HEK293T (cell line): Measurements from ENCODE around the gene GP9.

Source experiments
- ARNT ChIP-seq: fragments of 450-650 bp; IDR thresholded peaks from 2 replicates; pipeline ENCODE4 v1.6.1; 2017; ENCODE audit warnings: mild to moderate bottlenecking
- FOXA1 ChIP-seq: fragments of 450-650 bp; IDR thresholded peaks from 2 replicates; pipeline ENCODE4 v1.6.1; 2016; ENCODE audit warnings: mild to moderate bottlenecking
- ZNF384 ChIP-seq: fragments of 450-650 bp; IDR thresholded peaks from 2 replicates; pipeline ENCODE4 v1.6.1; 2016

- no peak for TF ChIP-seq FOXA1
- no peak for TF ChIP-seq ARNT
- TF ChIP-seq ZNF384, result no peak
Observed at GRCh38 chr3:129061023-129061887, 676 bp downstream of the GP9 start.
